Endothelial cell of umbilical vein (primary cell): ENCODE measurements around the gene IP6K3. TPM values are rescaled to one million over a fixed set of nuclear protein-coding genes. Genes with fewer than 3 reads are reported as not detected.

Experiments
- BruUV-seq: library from RNA; stranded (reverse); fragments of 400-500 nt; replicated peaks from 2 replicates; lab custom pipeline; 2021; lab: Mats Ljungman, UMichigan
- CTCF ChIA-PET: fragments of 300-600, 350-600 bp; sonication (Branson Sonifier 250); formaldehyde crosslinking; loops from one replicate; lab custom pipeline; 2021; ENCODE audit warnings: antibody characterized with exemption, inconsistent platforms; lab: Charles Lee
- POLR2A ChIA-PET: fragments of 300-600, 350-600 bp; sonication (Branson Sonifier 250); formaldehyde crosslinking; loops from one replicate; lab custom pipeline; 2021; ENCODE audit warnings: antibody characterized with exemption, inconsistent platforms; lab: Charles Lee
- DNase-seq: peaks from one replicate; pipeline ENCODE4 v3.0.0-alpha.2; 2011; ENCODE audit warnings: low read depth, low spot score
- FAIRE-seq: peaks from 2 replicates; lab custom pipeline; 2011; peaks lifted over from hg19 to GRCh38; lab: Jason Lieb, UNC
- H2AFZ ChIP-seq: 2 replicates; pipeline ENCODE4 v1.6.0; 2012; ENCODE audit warnings: low read depth, low read length, control low read depth, inconsistent platforms
- H3K27ac ChIP-seq: 2 replicates; pipeline ENCODE4 v1.5.1; 2011; ENCODE audit warnings: low read depth, mild to moderate bottlenecking, control low read depth, low read length, moderate library complexity; ENCODE audit not compliant: insufficient read depth
- H3K27me3 ChIP-seq, 2 experiments: 2 replicates each; pipeline versions ENCODE4 v1.6.0 to v1.6.1; 2011; ENCODE audit warnings: low read length in 2 of 2, mixed read lengths in 1 of 2; ENCODE audit not compliant: control insufficient read depth in 2 of 2, insufficient read depth in 2 of 2
- H3K36me3 ChIP-seq, 2 experiments: 2 replicates in 1 of 2; 3 replicates in 1 of 2; pipeline ENCODE4 v1.5.1; 2011; ENCODE audit warnings: low read length in 2 of 2, mild to moderate bottlenecking in 1 of 2, moderate library complexity in 1 of 2; ENCODE audit not compliant: control insufficient read depth in 2 of 2, insufficient read depth in 2 of 2; ENCODE audit errors: extremely low read depth in 1 of 2
- H3K4me1 ChIP-seq: 3 replicates; pipeline ENCODE4 v1.5.1; 2011; ENCODE audit warnings: mild to moderate bottlenecking, low read length; ENCODE audit not compliant: control insufficient read depth, insufficient read depth; ENCODE audit errors: extremely low read depth
- H3K4me2 ChIP-seq: 2 replicates; pipeline ENCODE4 v1.6.1; 2011; ENCODE audit warnings: low read length, control low read depth, mixed read lengths; ENCODE audit not compliant: insufficient read depth
- H3K4me3 ChIP-seq, 3 experiments: fragments of 200-600 bp in 1 of 3; sonication (generic), shearing (Covaris generic) in 1 of 3; replicated peaks in 1 of 3; 2 replicates each; pipeline ENCODE4 v1.5.1; 2011 to 2016; ENCODE audit warnings: control low read depth in 3 of 3, low read length in 3 of 3, mild to moderate bottlenecking in 2 of 3, inconsistent platforms in 1 of 3, low read depth in 1 of 3, moderate library complexity in 1 of 3; ENCODE audit not compliant: insufficient read depth in 1 of 3
- H3K79me2 ChIP-seq: 2 replicates; pipeline ENCODE4 v1.6.0; 2012; ENCODE audit warnings: low read length, inconsistent platforms; ENCODE audit not compliant: control insufficient read depth, insufficient read depth
- H3K9ac ChIP-seq: replicated peaks from 2 replicates; pipeline ENCODE3; 2011; ENCODE audit warnings: low read length, control low read depth; ENCODE audit not compliant: insufficient read depth; ENCODE audit errors: extremely low read depth
- H3K9me1 ChIP-seq: replicated peaks from 3 replicates; pipeline ENCODE4 v1.6.0; 2011; ENCODE audit warnings: mild to moderate bottlenecking, low read length; ENCODE audit not compliant: control insufficient read depth, insufficient read depth; ENCODE audit errors: extremely low read depth
- H3K9me3 ChIP-seq: replicated peaks from 2 replicates; pipeline ENCODE4 v1.5.1; 2012; ENCODE audit warnings: low read length, inconsistent platforms; ENCODE audit not compliant: control insufficient read depth, insufficient read depth
- H4K20me1 ChIP-seq: replicated peaks from 2 replicates; pipeline ENCODE3; 2011; ENCODE audit warnings: mild to moderate bottlenecking, low read length; ENCODE audit not compliant: control insufficient read depth, insufficient read depth; ENCODE audit errors: extremely low read depth
- CTCF ChIP-seq, 2 donors: IDR thresholded peaks; 1 replicate in 1 of 2; 2 replicates in 1 of 2; pipeline ENCODE4 v1.5.1; 2011; ENCODE audit warnings: low read length in 2 of 2, mild to moderate bottlenecking in 2 of 2, moderate library complexity in 2 of 2, control low read depth in 1 of 2, inconsistent platforms in 1 of 2, low read depth in 1 of 2; ENCODE audit not compliant: insufficient read depth in 1 of 2; ENCODE audit errors: extremely low read depth in 1 of 2
- EZH2 ChIP-seq: IDR thresholded peaks from 2 replicates; pipeline ENCODE4 v1.6.1; 2012; ENCODE audit warnings: borderline replicate concordance, low read depth, mild to moderate bottlenecking, moderate library complexity, low read length, inconsistent platforms; ENCODE audit not compliant: severe bottlenecking
- FOS ChIP-seq: IDR thresholded peaks from 2 replicates; pipeline ENCODE4 v1.6.1; 2011; ENCODE audit warnings: mild to moderate bottlenecking, low read length, moderate library complexity, borderline replicate concordance; ENCODE audit not compliant: insufficient read depth
- GATA2 ChIP-seq: IDR thresholded peaks from 2 replicates; pipeline ENCODE4 v1.7.0; 2011; ENCODE audit warnings: low read depth, mild to moderate bottlenecking, moderate library complexity, mixed read lengths, low read length; ENCODE audit not compliant: insufficient read length, insufficient read depth
- JUN ChIP-seq: IDR thresholded peaks from 2 replicates; pipeline ENCODE4 v1.6.1; 2011; ENCODE audit warnings: borderline replicate concordance, low read depth; ENCODE audit not compliant: insufficient read length, insufficient read depth
- MYC ChIP-seq: IDR thresholded peaks from one replicate; pipeline ENCODE4 v1.6.1; 2011; ENCODE audit warnings: mild to moderate bottlenecking, low read depth, low read length
- POLR2A ChIP-seq: IDR thresholded peaks from 2 replicates; pipeline ENCODE4 v1.6.1; 2012; ENCODE audit warnings: low read depth, mild to moderate bottlenecking, control low read depth, low read length
- POLR2AphosphoS5 ChIP-seq: IDR thresholded peaks from 2 replicates; pipeline ENCODE4 v1.6.1; 2012; ENCODE audit warnings: low read depth, mild to moderate bottlenecking, control low read depth, low read length, moderate library complexity; ENCODE audit not compliant: insufficient read depth
- dilution Hi-C: fragments of 300-500 bp; cut with MboI; formaldehyde crosslinking; loops from one replicate; pipeline ENCODE4 v1.15.0; 2019; ENCODE audit warnings: low sequenced_read_pairs; ENCODE audit not compliant: extremely low pct_ligation_motif_present
- intact Hi-C: fragments of 100-400 bp; cut with micrococcal nuclease; formaldehyde crosslinking; loops from one replicate; pipeline ENCODE4 v1.10.0; 2022
- polyA plus RNA-seq, 4 experiments: library from polyadenylated mRNA; depleted of rRNA in 3 of 4; stranded (reverse) in 3 of 4; unstranded in 1 of 4; fragments of >200 nt; gene quantifications; 2 replicates each; pipeline versions ENCODE4 v1.2.1 to v1.2.3, GENCODE V29; 2011 to 2012; ENCODE audit warnings: missing spikeins in 1 of 4
- total RNA-seq: library from RNA; stranded (reverse); gene quantifications from 2 replicates; pipeline ENCODE4 v1.2.3, GENCODE V29; 2021
- TF ChIP-seq, protein P1 (sequence below): IDR thresholded peaks from 2 replicates; pipeline ENCODE4 v1.6.1; 2011; ENCODE audit not compliant: insufficient read depth, insufficient read length

IP6K3 gene
- total and polyA plus RNA-seq, 2 donors (not counting 3 experiments of a cell fraction or from before 2014, with no cell fraction given): not detected

GRCh38 chr6:33690766-33691165, 55.9 kb downstream of the IP6K3 start:
- CTCF ChIA-PET: interaction anchor here (1.1 to 1.9 kb wide), 3 partner anchors 10 to 111 kb away, joined by 3 to 8 read pairs (median 4); partner anchors contain the start of gene BAK1
- Histone ChIP-seq H2AFZ (no peak overlapping the region), H3K4me3 (no peak overlapping the region), H3K36me3 (peaks cover 0 to 49% of the 10 kb centered on the region in 2 experiments), H3K9me3 (no peaks in the 10 kb centered on the region), H3K9me1 (no peaks in the 10 kb centered on the region), H3K27ac (no peak overlapping the region), H3K79me2 (peaks cover 3% of the 10 kb centered on the region), H4K20me1 (no peaks in the 10 kb centered on the region), H3K4me2 (no peak overlapping the region), H3K27me3 (no peaks in the 10 kb centered on the region), H3K4me1 (peaks cover 34% of the 10 kb centered on the region), H3K9ac (no peak overlapping the region)
- FAIRE-seq: no peak
- POLR2A ChIA-PET: no interaction called here
- BruUV-seq: no TSS peak
- dilution Hi-C loops: no loop called here
- intact Hi-C loops: no loop called here
- no peak for TF ChIP-seq EZH2
- TF ChIP-seq, protein P1, sequence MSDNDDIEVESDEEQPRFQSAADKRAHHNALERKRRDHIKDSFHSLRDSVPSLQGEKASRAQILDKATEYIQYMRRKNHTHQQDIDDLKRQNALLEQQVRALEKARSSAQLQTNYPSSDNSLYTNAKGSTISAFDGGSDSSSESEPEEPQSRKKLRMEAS: no peak
- no peak for TF ChIP-seq POLR2A
- TF ChIP-seq POLR2AphosphoS5: no peak
- no peak for TF ChIP-seq CTCF (IDR thresholded peaks at IDR 0.05; ENCODE audit: extremely low read depth in 1 of 2, insufficient read depth in 1 of 2, low read depth in 1 of 2, low read length in 2 of 2)
- TF ChIP-seq GATA2: no peak
- no peak for TF ChIP-seq FOS
- no peak for TF ChIP-seq MYC
- no peak for TF ChIP-seq JUN
- DNase-seq: no peak
